Measurements from ENCODE around the gene PSAPL1. TPM values are rescaled to one million over a fixed set of nuclear protein-coding genes. Genes with fewer than 3 reads are reported as not detected.

PSAPL1 gene
- total RNA-seq, result not detected

- peak; percentile 11 to 16 for DNase-seq
- Histone ChIP-seq H3K27me3 (no peaks in the 10 kb centered on the region), H3K9me3 (no peaks in the 10 kb centered on the region), H3K4me3 (replicated peaks in 1 of 3) (no peak within 1 kb of the TSS), H3K4me1 (peaks cover 0 to 5% of the 10 kb centered on the region in 2 donors), H3K36me3 (no peaks in the 10 kb centered on the region), H3K27ac (no peak within 1 kb of the TSS)
- whole genome bisulfite sequencing, 2 donors, result 31 to 64% methylated on average over 7 of the region's 7 CpGs
- intact Hi-C loops (cut with DNase I), result no loop called here
- no peak for TF ChIP-seq POLR2A (IDR thresholded peaks at IDR 0.05)
- no peak for TF ChIP-seq CTCF (IDR thresholded peaks at IDR 0.05)
These were observed at the start of gene PSAPL1 for GRCh38 chr4:7434766-7435150. TSS of gene PSAPL1 (minus strand) at chr4:7434930. CDS start at chr4:7434879, 51 bp downstream.

GRCh38 chr4:7481227-7481626, 46.5 kb upstream of the PSAPL1 start:
- Histone ChIP-seq H3K4me3 (replicated peaks in 1 of 3) (no peak overlapping the region), H3K27ac (no peak overlapping the region), H3K9me3 (no peaks in the 10 kb centered on the region), H3K4me1 (no peaks in the 10 kb centered on the region), H3K27me3 (no peaks in the 10 kb centered on the region), H3K36me3 (no peaks in the 10 kb centered on the region)
- 89 to 91% methylated on average over 14 of the region's 14 CpGs for WGBS, 2 donors
- DNase-seq, result no peak
- intact Hi-C loops (cut with DNase I), result no loop called here
- no peak for TF ChIP-seq POLR2A (IDR thresholded peaks at IDR 0.05)
- no peak for TF ChIP-seq CTCF (IDR thresholded peaks at IDR 0.05)

GRCh38 chr4:7480423-7480822, 45.7 kb upstream of the PSAPL1 start:
- 87 to 95% methylated on average over 10 to 14 of the region's 16 CpGs for WGBS, 2 donors
- H3K9me3 ChIP-seq, result no peaks in the 10 kb centered on the region
- no peak overlapping the region for H3K27ac ChIP-seq
- TF ChIP-seq CTCF (IDR thresholded peaks at IDR 0.05) (no peak), POLR2A (IDR thresholded peaks at IDR 0.05) (no peak)
- H3K4me1 ChIP-seq, result no peaks in the 10 kb centered on the region
- intact Hi-C loops (cut with DNase I), result no loop called here
- H3K27me3 ChIP-seq, result no peaks in the 10 kb centered on the region
- no peak for DNase-seq
- no peaks in the 10 kb centered on the region for H3K36me3 ChIP-seq
- no peak overlapping the region for H3K4me3 ChIP-seq (replicated peaks in 1 of 3)

- Histone ChIP-seq H3K27me3 (no peaks in the 10 kb centered on the region), H3K36me3 (no peaks in the 10 kb centered on the region), H3K9me3 (no peaks in the 10 kb centered on the region), H3K27ac (no peak overlapping the region), H3K4me1 (no peaks in the 10 kb centered on the region), H3K4me3 (replicated peaks in 1 of 3) (no peak overlapping the region)
- intact Hi-C loops (cut with DNase I), result no loop called here
- WGBS, 2 donors, result 80 to 84% methylated on average over 11 of the region's 11 CpGs
- DNase-seq, result no peak
- no peak for TF ChIP-seq POLR2A (IDR thresholded peaks at IDR 0.05)
These were observed 43.9 kb upstream of the PSAPL1 start for GRCh38 chr4:7478665-7479064.

- no peak overlapping the region for H3K27ac ChIP-seq
- TF ChIP-seq CTCF (IDR thresholded peaks at IDR 0.05), result no peak
- no peak for TF ChIP-seq POLR2A (IDR thresholded peaks at IDR 0.05)
- no peaks in the 10 kb centered on the region for H3K27me3 ChIP-seq
- H3K9me3 ChIP-seq, result no peaks in the 10 kb centered on the region
- DNase-seq, result no peak
- no peaks in the 10 kb centered on the region for H3K4me1 ChIP-seq
- H3K36me3 ChIP-seq, result no peaks in the 10 kb centered on the region
- intact Hi-C loops (cut with DNase I), result no loop called here
- WGBS, 2 donors, result 91 to 95% methylated on average over 6 to 7 of the region's 7 CpGs
- no peak overlapping the region for H3K4me3 ChIP-seq (replicated peaks in 1 of 3)
These were observed 43.0 kb upstream of the PSAPL1 start for GRCh38 chr4:7477695-7478094.

- 69 to 77% methylated on average over 6 of the region's 6 CpGs for WGBS, 2 donors
These were observed 42.1 kb upstream of the PSAPL1 start for GRCh38 chr4:7476820-7477219.

More at GRCh38 chr4:7476820-7477219, 42.1 kb upstream of the PSAPL1 start:
- H3K4me1 ChIP-seq, result no peaks in the 10 kb centered on the region
- no peak overlapping the region for H3K27ac ChIP-seq
- no peaks in the 10 kb centered on the region for H3K9me3 ChIP-seq
- H3K27me3 ChIP-seq, result no peaks in the 10 kb centered on the region
- H3K36me3 ChIP-seq, result no peaks in the 10 kb centered on the region
- H3K4me3 ChIP-seq (replicated peaks in 1 of 3), result no peak overlapping the region
- TF ChIP-seq CTCF (IDR thresholded peaks at IDR 0.05), result no peak
- TF ChIP-seq POLR2A (IDR thresholded peaks at IDR 0.05), result no peak
- intact Hi-C loops (cut with DNase I), result no loop called here
- no peak for DNase-seq
